Measurements from ENCODE around the gene F5. TPM values are rescaled to one million over a fixed set of nuclear protein-coding genes. Genes with fewer than 3 reads are reported as not detected.

The F5 gene
- total RNA-seq, 1 donor from 2014 or later: 21.2 TPM

- DNase-seq (no peak), ATAC-seq (ENCODE audit: poor library complexity) (no peak)
- intact Hi-C loops (cut with DNase I): loop anchor here (10.0 kb wide), 1 partner anchor 210 kb away; no protein-coding TSS in a partner anchor
These were observed 8.1 kb upstream of the F5 start for GRCh38 chr1:169594391-169594790.

GRCh38 chr1:169590932-169591331 lies 4.7 kb upstream of the F5 start:
- no peak for DNase-seq

GRCh38 chr1:169588785-169589485 lies 2.7 kb upstream of the F5 start:
- intact Hi-C loops (cut with DNase I): no loop called here
- DNase-seq (no peak), ATAC-seq (ENCODE audit: poor library complexity) (no peak)

More at GRCh38 chr1:169590932-169591331, 4.7 kb upstream of the F5 start:
- no peak for ATAC-seq (ENCODE audit: poor library complexity)
- intact Hi-C loops (cut with DNase I): loop anchor here (10.0 kb wide), 1 partner anchor 214 kb away; no protein-coding TSS in a partner anchor

- intact Hi-C loops (cut with DNase I): no loop called here
- ATAC-seq (ENCODE audit: poor library complexity) (no peak), DNase-seq (no peak)
These were observed 1.8 kb upstream of the F5 start for GRCh38 chr1:169588112-169588511.

- DNase-seq (no peak), ATAC-seq (ENCODE audit: poor library complexity) (no peak)
- intact Hi-C loops (cut with DNase I): no loop called here
These were observed 250 bp downstream of the F5 start for GRCh38 chr1:169586067-169586394.

GRCh38 chr1:169585181-169585580 lies 1.1 kb downstream of the F5 start:
- no peak for ATAC-seq (ENCODE audit: poor library complexity)
- intact Hi-C loops (cut with DNase I): no loop called here
- no peak for DNase-seq

- intact Hi-C loops (cut with DNase I): no loop called here
- DNase-seq: no peak
- ATAC-seq (ENCODE audit: poor library complexity): no peak
These were observed 1.7 kb downstream of the F5 start for GRCh38 chr1:169584483-169585144.

GRCh38 chr1:169577981-169578738 lies 8.1 kb downstream of the F5 start:
- intact Hi-C loops (cut with DNase I): no loop called here

GRCh38 chr1:169576935-169577331 lies 9.3 kb downstream of the F5 start:
- intact Hi-C loops (cut with DNase I): no loop called here
- ATAC-seq (ENCODE audit: poor library complexity): peak; percentile 56
- DNase-seq: no peak

More at GRCh38 chr1:169577981-169578738, 8.1 kb downstream of the F5 start:
- ATAC-seq (ENCODE audit: poor library complexity) (no peak), DNase-seq (no peak)

GRCh38 chr1:169576241-169576934 lies 9.9 kb downstream of the F5 start:
- intact Hi-C loops (cut with DNase I): no loop called here
- ATAC-seq (ENCODE audit: poor library complexity) (peak; percentile 91), DNase-seq (peak; percentile 40)

GRCh38 chr1:169574336-169574735 lies 11.9 kb downstream of the F5 start:
- DNase-seq (peak; percentile 37), ATAC-seq (ENCODE audit: poor library complexity) (no peak)
- intact Hi-C loops (cut with DNase I): no loop called here

- DNase-seq: no peak
- intact Hi-C loops (cut with DNase I): no loop called here
- ATAC-seq (ENCODE audit: poor library complexity): peak; percentile 24
These were observed 14.1 kb downstream of the F5 start for GRCh38 chr1:169572187-169572586.

GRCh38 chr1:169571450-169571849 lies 14.8 kb downstream of the F5 start:
- ATAC-seq (ENCODE audit: poor library complexity) (no peak), DNase-seq (no peak)
- intact Hi-C loops (cut with DNase I): no loop called here

- no peak for DNase-seq
These were observed 16.1 kb downstream of the F5 start for GRCh38 chr1:169570172-169570574.

GRCh38 chr1:169568497-169568896 lies 17.8 kb downstream of the F5 start:
- intact Hi-C loops (cut with DNase I): no loop called here
- ATAC-seq (ENCODE audit: poor library complexity): no peak
- no peak for DNase-seq

More at GRCh38 chr1:169570172-169570574, 16.1 kb downstream of the F5 start:
- intact Hi-C loops (cut with DNase I): no loop called here
- ATAC-seq (ENCODE audit: poor library complexity): no peak

- intact Hi-C loops (cut with DNase I): no loop called here
- DNase-seq (no peak), ATAC-seq (ENCODE audit: poor library complexity) (no peak)
These were observed 20.7 kb downstream of the F5 start for GRCh38 chr1:169565335-169566271.

GRCh38 chr1:169563650-169564049 lies 22.6 kb downstream of the F5 start:
- DNase-seq (no peak), ATAC-seq (ENCODE audit: poor library complexity) (no peak)
- intact Hi-C loops (cut with DNase I): no loop called here

GRCh38 chr1:169563019-169563615 lies 23.2 kb downstream of the F5 start:
- DNase-seq: no peak
- ATAC-seq (ENCODE audit: poor library complexity): no peak
- intact Hi-C loops (cut with DNase I): no loop called here
